Activated CD4-positive, alpha-beta T cell treated with anti-CD3 and anti-CD28 coated beads, Interleukin-10, Interleukin-2, amounts not matched to agents 100 ng/mL and 50 ng/mL, durations not matched to agents 16 hours and 8 hours (primary cell): ENCODE data around the gene WDR76.
"Not testable (repeated sequence)": the region's sequence is repeated elsewhere in the genome, so short reads cannot be mapped to it uniquely, and the experiment has no call there.

Experiments
- DNase-seq: peaks from one replicate; pipeline ENCODE4 v3.0.0-alpha.2; 2020

The WDR76 gene

DNA sequence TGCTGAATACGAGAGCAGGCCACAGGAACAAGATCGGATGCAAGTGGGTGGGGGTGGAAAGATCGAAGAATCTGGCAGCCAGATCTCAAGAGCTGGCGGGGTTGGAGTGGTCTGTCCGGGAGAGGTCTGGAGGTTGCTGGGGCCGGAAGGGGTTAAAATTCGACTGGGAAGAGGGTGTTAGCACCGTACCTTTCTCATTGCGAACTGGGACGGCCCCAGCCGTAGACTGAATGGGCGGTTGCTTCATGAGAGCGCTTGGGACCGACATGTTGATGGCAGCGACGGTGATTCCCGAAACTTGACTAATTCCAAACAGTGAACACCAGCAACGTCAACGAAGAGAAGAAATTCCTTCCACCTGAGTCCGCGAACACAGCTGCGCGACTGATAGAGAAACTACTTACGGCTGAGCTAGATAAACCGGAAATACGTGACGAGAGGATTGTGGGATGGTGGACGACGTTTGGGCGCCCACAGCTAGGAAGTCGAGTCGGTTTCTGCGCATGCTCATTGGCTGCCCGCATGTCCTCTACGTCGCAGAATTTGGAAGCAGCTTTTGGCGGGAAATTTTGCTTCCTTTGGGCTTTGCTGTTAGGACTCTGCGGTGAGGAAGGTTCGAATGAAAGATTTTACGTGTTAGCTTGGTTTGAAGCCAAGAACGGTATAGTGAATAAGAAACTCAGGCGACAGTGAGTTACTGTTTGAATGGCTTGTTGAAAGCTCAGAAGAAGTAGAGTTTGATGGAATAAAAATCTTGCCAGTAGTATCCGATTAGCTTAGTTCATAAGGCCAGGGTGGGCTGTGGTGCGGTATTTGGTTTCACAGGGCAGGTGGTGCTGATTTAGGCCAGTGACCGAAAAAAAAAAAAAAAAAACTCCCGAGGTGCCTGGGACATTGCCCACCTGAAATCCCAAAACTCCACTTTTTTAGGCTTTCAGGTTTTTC lies 2.2 kb upstream of the WDR76 start, which contains the start of gene MFAP1:
MFAP1 (minus strand) TSS at position 389 of the 945 bp plus-strand sequence; CDS start at position 268, 121 bp downstream.
- DNase-seq: peak; percentile 97

DNA sequence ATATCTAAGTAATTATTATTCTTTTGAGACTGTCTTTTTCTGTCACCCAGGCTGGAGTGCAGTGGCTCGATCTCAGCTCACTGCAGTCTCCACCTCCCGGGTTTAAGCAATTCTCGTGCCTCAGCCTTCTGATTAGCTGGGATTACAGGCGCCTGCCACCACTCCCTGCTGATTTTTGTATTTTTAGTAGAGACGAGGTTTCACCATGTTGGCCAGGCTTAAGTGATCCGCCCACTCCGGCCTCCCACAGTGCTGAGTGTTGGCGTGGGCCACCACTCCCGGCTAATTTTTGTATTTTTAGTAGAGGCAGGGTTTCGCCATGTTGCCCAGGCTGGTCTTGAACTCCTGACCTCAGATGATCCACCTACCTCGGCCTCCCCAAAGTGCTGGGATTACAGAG lies 1.5 kb upstream of the WDR76 start:
- not testable (repeated sequence) for DNase-seq

DNA sequence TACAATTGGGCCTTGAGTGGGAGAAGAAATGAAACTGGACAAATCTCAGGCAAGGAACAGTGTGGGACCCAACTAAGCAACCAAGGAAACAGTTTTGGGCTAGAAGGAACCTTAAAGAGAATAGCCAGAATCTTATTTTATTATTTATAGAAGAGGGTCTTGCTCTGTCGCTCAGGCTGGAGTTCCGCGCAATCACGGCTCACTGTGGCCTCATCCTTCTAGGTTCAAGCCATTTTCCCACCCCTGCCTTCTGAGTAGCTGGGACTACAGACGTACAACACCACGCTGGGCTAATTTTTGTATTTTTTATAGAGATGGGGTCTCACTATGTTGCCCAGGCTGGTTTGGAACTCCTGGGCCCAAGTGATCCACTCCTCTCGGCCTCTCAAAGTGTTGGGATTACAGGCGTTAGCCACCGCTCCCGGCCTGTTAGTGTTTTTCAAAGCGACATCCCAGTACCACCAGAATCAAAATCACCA lies 734 bp upstream of the WDR76 start:
- DNase-seq: no peak

DNA sequence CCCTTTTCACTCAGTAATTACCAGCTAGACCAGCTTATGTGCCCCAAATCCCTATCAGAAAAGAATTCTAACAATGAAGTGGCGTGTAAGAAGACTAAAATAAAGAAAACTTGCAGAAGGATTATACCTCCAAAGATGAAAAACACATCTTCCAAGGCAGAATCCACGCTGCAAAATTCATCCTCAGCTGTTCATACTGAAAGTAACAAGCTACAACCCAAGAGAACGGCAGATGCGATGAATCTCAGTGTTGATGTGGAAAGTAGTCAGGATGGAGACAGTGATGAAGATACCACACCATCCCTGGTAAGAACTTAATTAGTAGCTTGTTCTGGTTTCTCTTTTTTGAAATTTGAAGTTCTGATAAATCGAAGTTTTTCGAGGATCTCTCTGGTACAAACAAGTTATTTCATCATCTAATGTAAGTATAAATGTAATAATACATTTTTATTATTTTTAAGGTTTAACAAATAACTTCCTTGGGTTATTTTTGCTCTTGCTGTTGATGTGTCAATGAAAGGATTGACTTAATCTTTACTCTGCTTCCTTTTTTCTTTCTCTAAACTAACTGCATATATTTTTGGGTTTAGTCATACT lies 1.4 kb downstream of the WDR76 start:
- peak; percentile 72 for DNase-seq

GRCh38 chr15:43829951-43830540 lies 3.2 kb downstream of the WDR76 start:
- not testable (repeated sequence) for DNase-seq

DNA sequence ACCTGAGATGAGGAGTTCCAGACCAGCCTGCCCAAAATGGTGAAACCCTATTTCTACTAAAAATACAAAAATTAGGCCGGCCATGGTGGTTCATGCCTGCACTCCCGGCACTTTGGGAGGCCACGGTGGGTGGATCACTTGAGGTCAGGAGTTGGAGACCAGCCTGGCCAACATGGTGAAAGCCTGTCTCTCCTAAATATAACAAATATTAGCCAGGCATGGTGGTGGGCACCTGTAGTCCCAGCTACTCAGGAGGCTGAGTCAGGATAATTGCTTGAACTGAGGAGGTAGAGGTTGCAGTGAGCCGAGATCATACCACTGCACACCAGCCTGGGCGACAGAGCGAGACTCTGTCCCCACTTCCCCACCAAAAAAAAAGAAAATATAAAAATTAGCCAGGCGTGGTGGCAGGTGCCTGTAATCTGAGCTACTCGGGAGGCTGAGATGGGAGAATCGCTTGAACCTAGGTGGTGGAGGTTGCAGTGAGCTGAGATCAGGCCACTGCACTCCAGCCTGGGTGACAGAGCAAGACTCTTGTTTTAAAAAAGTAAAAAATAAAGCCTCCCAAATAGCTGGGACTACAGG lies 4.0 kb downstream of the WDR76 start:
- not testable (repeated sequence) for DNase-seq

DNA sequence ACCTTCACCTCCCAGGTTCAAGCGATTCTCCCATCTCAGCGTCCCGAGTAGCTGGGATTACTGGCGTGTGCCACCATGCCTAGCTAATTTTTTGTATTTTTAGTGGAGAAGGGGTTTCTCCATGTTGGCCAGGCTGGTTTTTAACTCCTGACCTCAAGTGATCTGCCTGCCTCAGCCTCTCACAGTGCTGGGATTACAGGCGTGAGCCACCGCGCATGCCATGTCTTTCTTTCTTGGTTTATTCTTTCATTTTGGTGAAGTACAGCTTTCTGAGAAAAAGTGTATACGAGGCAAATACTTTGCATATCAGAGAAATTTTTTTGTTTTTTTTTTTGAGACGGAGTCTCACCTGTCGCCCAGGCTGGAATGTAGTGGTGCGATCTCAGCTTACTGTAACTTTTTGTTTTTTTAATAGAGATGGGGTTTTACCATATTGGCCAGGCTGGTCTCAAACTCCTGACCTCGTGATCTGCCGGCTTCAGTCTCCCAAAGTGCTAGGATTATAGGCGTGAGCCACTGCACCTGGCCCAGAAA lies 4.8 kb downstream of the WDR76 start:
- DNase-seq: not testable (repeated sequence)

- DNase-seq: not testable (repeated sequence)
Measured at GRCh38 chr15:43832485-43832884, 5.7 kb downstream of the WDR76 start.

GRCh38 chr15:43845421-43845820 lies 18.6 kb downstream of the WDR76 start:
- DNase-seq: no peak

- no peak for DNase-seq
Measured at GRCh38 chr15:43851251-43851650, 24.4 kb downstream of the WDR76 start.

GRCh38 chr15:43852607-43853006 lies 25.8 kb downstream of the WDR76 start:
- no peak for DNase-seq

GRCh38 chr15:43854801-43855200 lies 28.0 kb downstream of the WDR76 start:
- no peak for DNase-seq

DNA sequence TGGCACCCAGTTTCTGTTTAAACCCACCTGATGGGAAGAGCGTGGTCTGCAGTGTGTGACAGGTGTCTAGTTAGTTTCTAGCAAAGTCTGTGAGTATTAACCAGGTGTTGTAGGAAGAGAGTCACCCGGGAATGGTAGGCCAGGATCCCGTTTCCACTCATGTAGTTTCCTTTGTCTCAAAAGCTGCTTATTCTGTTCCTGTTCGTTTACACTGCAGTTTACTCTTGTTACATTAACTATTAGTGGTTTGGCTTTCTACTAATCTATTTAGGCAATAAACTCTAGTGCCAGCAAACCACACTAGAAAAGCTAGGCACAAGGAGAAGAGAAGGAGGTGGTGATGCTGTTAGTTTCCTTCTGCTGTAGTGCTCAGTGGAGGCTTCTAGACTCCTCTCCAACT lies 32.7 kb downstream of the WDR76 start:
- no peak for DNase-seq

DNA sequence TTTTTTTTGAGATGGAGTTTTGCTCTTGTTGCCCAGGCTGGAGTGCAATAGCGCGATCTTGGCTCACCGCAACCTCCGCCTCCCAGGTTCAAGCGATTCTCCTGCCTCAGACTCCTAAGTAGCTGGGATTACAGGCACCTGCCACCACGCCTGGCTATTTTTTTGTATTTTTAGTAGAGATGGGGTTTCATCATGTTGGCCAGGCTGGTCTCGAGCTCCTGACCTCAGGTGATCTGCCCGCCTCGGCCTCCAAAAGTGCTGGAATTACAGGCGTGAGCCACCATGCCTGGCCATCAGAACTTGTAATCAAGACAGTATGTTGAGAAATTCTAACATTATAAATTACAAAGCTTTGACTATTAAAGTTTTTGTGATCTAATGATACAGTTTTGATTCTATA lies 39.8 kb downstream of the WDR76 start:
- DNase-seq: not testable (repeated sequence)

DNA sequence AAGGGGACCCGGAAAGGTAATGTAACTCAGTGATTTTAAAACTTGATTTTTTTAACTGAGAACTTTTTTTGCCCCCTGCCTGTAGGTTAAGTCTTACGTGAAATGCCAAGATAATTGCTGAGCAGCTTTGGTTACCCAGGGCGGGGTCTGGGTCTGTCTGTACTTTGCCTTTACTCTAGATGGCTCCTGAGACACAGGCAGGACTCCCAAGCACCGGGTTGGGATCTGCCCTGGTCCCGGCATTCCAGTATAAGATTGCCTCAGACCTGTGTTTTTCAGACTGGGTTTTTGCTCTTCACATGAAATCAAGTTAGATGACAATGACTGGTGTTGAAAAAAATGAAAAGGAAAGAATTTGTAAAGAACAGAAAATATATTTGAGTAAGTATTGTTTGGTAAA lies 40.3 kb downstream of the WDR76 start:
- DNase-seq: no peak

GRCh38 chr15:43868406-43868805 lies 41.6 kb downstream of the WDR76 start:
- no peak for DNase-seq

GRCh38 chr15:43871835-43872234 lies 45.0 kb downstream of the WDR76 start:
- no peak for DNase-seq

DNA sequence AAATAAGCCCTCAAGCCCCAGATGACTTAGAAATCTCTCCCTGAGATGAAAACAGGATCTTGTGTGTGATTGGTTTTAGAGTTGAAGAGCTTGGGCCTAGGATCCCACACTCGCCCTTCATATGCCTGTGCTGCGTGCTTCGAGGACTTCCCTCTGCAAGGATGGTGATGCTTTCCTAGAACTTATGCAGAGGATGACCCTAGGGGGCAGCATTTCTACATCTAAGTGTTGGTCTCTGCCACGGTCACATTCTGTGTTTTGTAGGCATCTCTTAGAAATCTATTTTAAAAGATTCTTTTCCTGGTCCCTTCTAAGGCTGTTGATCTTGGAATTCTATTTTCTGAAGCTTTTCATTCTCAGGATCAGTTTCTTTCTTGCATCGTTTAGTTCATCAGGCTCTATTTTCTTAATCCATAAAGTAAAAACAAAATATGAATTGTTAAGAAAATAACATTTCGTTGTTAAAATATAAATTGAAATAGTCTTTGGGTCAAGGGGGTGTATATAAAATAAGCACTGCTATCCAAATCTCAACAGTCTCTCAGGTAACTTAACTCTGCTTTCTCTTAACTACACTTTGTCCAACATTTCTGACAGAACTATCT lies 45.7 kb downstream of the WDR76 start:
- DNase-seq: peak; percentile 33

DNA sequence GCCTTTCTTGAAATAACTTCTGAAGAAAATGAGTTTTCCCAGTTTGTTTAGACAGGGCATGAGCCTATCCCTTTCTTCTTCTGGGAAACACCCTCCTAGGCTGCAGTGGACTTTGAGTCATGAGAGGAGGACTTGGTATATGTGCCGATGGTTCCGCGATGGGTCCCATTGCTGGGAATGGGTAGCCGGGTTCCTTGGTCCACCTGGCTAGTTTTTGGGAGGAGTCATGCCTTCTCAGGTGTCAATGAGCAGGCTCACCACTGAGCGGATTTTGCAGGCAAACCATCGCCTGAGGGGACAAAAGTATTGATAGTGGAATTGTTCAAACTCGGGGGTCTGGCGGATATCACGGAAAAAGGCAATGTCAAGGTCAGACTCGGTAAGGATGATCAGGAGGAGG lies 46.8 kb downstream of the WDR76 start:
- no peak for DNase-seq

DNA sequence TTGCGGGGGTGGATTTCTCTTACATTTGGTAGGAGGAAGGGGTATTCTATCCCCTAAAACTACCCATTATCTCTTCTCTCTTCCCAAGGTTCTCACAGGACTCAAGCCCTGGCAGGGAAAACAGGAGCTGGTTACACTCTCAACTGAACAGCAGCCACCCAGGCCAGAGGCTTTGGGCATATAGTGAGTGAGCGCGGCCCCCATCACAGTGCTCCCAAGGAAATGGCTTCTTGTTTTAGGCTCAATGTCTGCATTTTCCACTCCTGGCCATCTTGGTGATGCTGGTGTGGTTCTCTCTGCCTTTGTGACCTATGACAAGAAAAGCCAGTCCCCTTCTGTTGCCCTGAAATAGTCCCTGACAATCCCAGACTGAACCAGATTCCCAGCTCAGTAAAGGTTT lies 50.1 kb downstream of the WDR76 start:
- no peak for DNase-seq

- no peak for DNase-seq
Measured at GRCh38 chr15:43877371-43877770, 50.6 kb downstream of the WDR76 start.

DNA sequence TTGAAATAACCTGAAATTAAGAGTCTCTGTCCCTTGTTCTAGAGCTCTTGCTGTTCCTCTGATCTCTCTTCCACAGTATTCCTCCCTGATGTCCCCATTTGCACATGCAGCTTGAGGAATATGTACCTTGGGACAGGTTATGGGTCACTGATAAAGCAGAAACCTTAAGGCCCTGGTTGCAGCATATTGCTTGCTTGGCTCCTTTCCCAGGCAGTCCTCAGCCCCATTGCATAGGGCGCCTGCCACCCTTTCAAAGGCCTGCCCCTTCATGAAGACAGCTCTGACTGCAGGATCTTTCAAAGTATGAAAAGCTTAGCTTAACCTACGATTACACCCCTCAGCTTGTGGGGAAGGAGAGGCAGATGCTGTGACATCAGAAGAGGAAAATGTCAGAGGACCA lies 51.6 kb downstream of the WDR76 start:
- DNase-seq: no peak
